Measurements from ENCODE around the gene PSMD11.
A peak's percentile ranks its signal among the peaks of the same experiment; 100 is the strongest.

Gene PSMD11

GRCh38 chr17:32490101-32490482 is 45.8 kb downstream of the PSMD11 start:
- no peak for DNase-seq (ENCODE audit: low read depth in 3 of 3)

GRCh38 chr17:32491371-32492263 is 47.3 kb downstream of the PSMD11 start:
- DNase-seq (ENCODE audit: low read depth in 3 of 3): peak in 1 of 3 experiments; percentile 44

- no peak for DNase-seq (ENCODE audit: low read depth in 3 of 3)
These were observed 47.9 kb downstream of the PSMD11 start for GRCh38 chr17:32492264-32492589.

- no peak for DNase-seq (ENCODE audit: low read depth in 3 of 3)
These were observed 48.5 kb downstream of the PSMD11 start for GRCh38 chr17:32492648-32493289.

- no peak for DNase-seq (ENCODE audit: low read depth in 3 of 3)
These were observed 49.3 kb downstream of the PSMD11 start for GRCh38 chr17:32493571-32493970.

GRCh38 chr17:32493976-32494513 is 49.7 kb downstream of the PSMD11 start:
- DNase-seq (ENCODE audit: low read depth in 3 of 3): no peak

GRCh38 chr17:32494621-32495358 is 50.5 kb downstream of the PSMD11 start:
- DNase-seq (ENCODE audit: low read depth in 3 of 3): no peak

GRCh38 chr17:32495359-32496231 is 51.3 kb downstream of the PSMD11 start:
- no peak for DNase-seq (ENCODE audit: low read depth in 3 of 3)

- DNase-seq (ENCODE audit: low read depth in 3 of 3): no peak
These were observed 52.2 kb downstream of the PSMD11 start for GRCh38 chr17:32496395-32497073.

- DNase-seq (ENCODE audit: low read depth in 3 of 3): no peak
These were observed 53.3 kb downstream of the PSMD11 start for GRCh38 chr17:32497431-32498205.

- no peak for DNase-seq (ENCODE audit: low read depth in 3 of 3)
These were observed 54.1 kb downstream of the PSMD11 start for GRCh38 chr17:32498391-32498790.

- DNase-seq (ENCODE audit: low read depth in 3 of 3): no peak
These were observed 57.7 kb downstream of the PSMD11 start for GRCh38 chr17:32502013-32502412.

GRCh38 chr17:32502710-32503109 is 58.4 kb downstream of the PSMD11 start:
- DNase-seq (ENCODE audit: low read depth in 3 of 3): no peak

GRCh38 chr17:32503251-32504165 is 59.2 kb downstream of the PSMD11 start:
- DNase-seq (ENCODE audit: low read depth in 3 of 3): no peak

- no peak for DNase-seq (ENCODE audit: low read depth in 3 of 3)
These were observed 60.1 kb downstream of the PSMD11 start for GRCh38 chr17:32504166-32504990.

GRCh38 chr17:32508926-32509325 is 64.6 kb downstream of the PSMD11 start:
- no peak for DNase-seq (ENCODE audit: low read depth in 3 of 3)

GRCh38 chr17:32510466-32510865 is 66.2 kb downstream of the PSMD11 start:
- DNase-seq (ENCODE audit: low read depth in 3 of 3): no peak

GRCh38 chr17:32512328-32512727 is 68.0 kb downstream of the PSMD11 start:
- no peak for DNase-seq (ENCODE audit: low read depth in 3 of 3)
